Keratinocyte (primary cell): Measurements from ENCODE around the gene PLCD1. TPM values are rescaled to one million over a fixed set of nuclear protein-coding genes. Genes with fewer than 3 reads are reported as not detected.

ENCODE experiments used
- DNase-seq: peaks from one replicate; pipeline ENCODE4 v3.0.0-alpha.2; 2011; ENCODE audit warnings: low read depth, missing footprints, low spot score
- FAIRE-seq: peaks from 2 replicates; lab custom pipeline; 2011; peaks lifted over from hg19 to GRCh38; lab: Jason Lieb, UNC
- H2AFZ ChIP-seq: 2 replicates; pipeline ENCODE4 v1.6.0; 2012; ENCODE audit warnings: low read length, control low read depth, inconsistent platforms; ENCODE audit not compliant: control insufficient read depth
- H3K27ac ChIP-seq: 2 replicates; pipeline ENCODE4 v1.5.1; 2011; ENCODE audit warnings: low read length; ENCODE audit not compliant: control insufficient read depth, insufficient read depth
- H3K27me3 ChIP-seq: 3 replicates; pipeline ENCODE4 v1.6.0; 2011; ENCODE audit warnings: low read length; ENCODE audit not compliant: control insufficient read depth, insufficient read depth; ENCODE audit errors: extremely low read depth
- H3K36me3 ChIP-seq, 2 experiments: 2 replicates in 1 of 2; 3 replicates in 1 of 2; pipeline ENCODE4 v1.5.1; 2011; ENCODE audit warnings: low read length in 2 of 2, mild to moderate bottlenecking in 1 of 2; ENCODE audit not compliant: control insufficient read depth in 2 of 2, insufficient read depth in 2 of 2; ENCODE audit errors: extremely low read depth in 1 of 2
- H3K4me1 ChIP-seq: 3 replicates; pipeline ENCODE4 v1.5.1; 2011; ENCODE audit warnings: low read length; ENCODE audit not compliant: control insufficient read depth, insufficient read depth; ENCODE audit errors: extremely low read depth
- H3K4me2 ChIP-seq: 3 replicates; pipeline ENCODE4 v1.6.0; 2011; ENCODE audit warnings: low read depth, low read length; ENCODE audit not compliant: control insufficient read depth, insufficient read depth; ENCODE audit errors: extremely low read depth
- H3K4me3 ChIP-seq, 3 experiments: fragments of 200-600 bp in 1 of 3; sonication (generic) in 1 of 3; 2 replicates in 2 of 3; 3 replicates in 1 of 3; pipeline ENCODE4 v1.5.1; 2011 to 2016; ENCODE audit warnings: low read length in 3 of 3, mild to moderate bottlenecking in 3 of 3, control low read depth in 2 of 3, inconsistent platforms in 1 of 3, low read depth in 1 of 3, mixed read lengths in 1 of 3, mixed run types in 1 of 3, moderate library complexity in 1 of 3; ENCODE audit not compliant: control insufficient read depth in 2 of 3, insufficient read depth in 2 of 3; ENCODE audit errors: extremely low read depth in 1 of 3
- H3K79me2 ChIP-seq: 2 replicates; pipeline ENCODE4 v1.6.0; 2012; ENCODE audit warnings: low read length; ENCODE audit not compliant: control insufficient read depth, insufficient read depth
- H3K9ac ChIP-seq: 3 replicates; pipeline ENCODE4 v1.6.0; 2011; ENCODE audit warnings: low read length; ENCODE audit not compliant: control insufficient read depth, insufficient read depth; ENCODE audit errors: extremely low read depth
- H3K9me1 ChIP-seq: 3 replicates; pipeline ENCODE4 v1.6.0; 2011; ENCODE audit warnings: low read length; ENCODE audit not compliant: control insufficient read depth, insufficient read depth; ENCODE audit errors: extremely low read depth
- H3K9me3 ChIP-seq: 2 replicates; pipeline ENCODE4 v1.5.1; 2012; ENCODE audit warnings: low read depth, low read length; ENCODE audit not compliant: control insufficient read depth
- H4K20me1 ChIP-seq: 3 replicates; pipeline ENCODE4 v1.6.0; 2011; ENCODE audit warnings: low read length; ENCODE audit not compliant: control insufficient read depth, insufficient read depth; ENCODE audit errors: extremely low read depth
- CTCF ChIP-seq, 3 experiments: IDR thresholded peaks in 1 of 3; conservative IDR thresholded peaks in 1 of 3; optimal IDR thresholded peaks in 1 of 3; 2 replicates in 2 of 3; 3 replicates in 1 of 3; pipeline versions ENCODE3 to v1.5.1; 2011; ENCODE audit warnings: low read length in 3 of 3, mild to moderate bottlenecking in 3 of 3, moderate library complexity in 2 of 3, control low read depth in 1 of 3, inconsistent platforms in 1 of 3; ENCODE audit not compliant: insufficient read depth in 2 of 3; ENCODE audit errors: extremely low read depth in 1 of 3
- EZH2 ChIP-seq: IDR thresholded peaks from one replicate; pipeline ENCODE4 v1.6.1; 2012; ENCODE audit warnings: inconsistent platforms, mild to moderate bottlenecking, low read length, moderate library complexity
- dilution Hi-C: fragments of 300-500 bp; cut with MboI; formaldehyde crosslinking; loops from one replicate; pipeline ENCODE4 v1.7.0; 2020; ENCODE audit warnings: low sequenced_read_pairs; ENCODE audit not compliant: extremely low pct_ligation_motif_present
- polyA plus RNA-seq, 5 experiments: library from polyadenylated mRNA; depleted of rRNA in 3 of 5; stranded (reverse) in 3 of 5; stranded (forward) in 1 of 5; unstranded in 1 of 5; fragments of >200 nt; gene quantifications; 1 replicate in 1 of 5; 2 replicates in 3 of 5; 3 replicates in 1 of 5; pipeline versions ENCODE4 v1.2.1 to v1.2.3, GENCODE V29; 2011 to 2012; ENCODE audit warnings: missing spikeins in 2 of 5, low read depth in 1 of 5, low replicate concordance in 1 of 5

The PLCD1 gene
- polyA plus RNA-seq, 1 donor (not counting 4 experiments of a cell fraction or from before 2014, with no cell fraction given), result 26.0 TPM

GRCh38 chr3:38040401-38040800 is 11.0 kb upstream of the PLCD1 start:
- no peak overlapping the region for H2AFZ ChIP-seq
- no peak overlapping the region for H3K9ac ChIP-seq
- H3K9me1 ChIP-seq, result no peaks in the 10 kb centered on the region
- FAIRE-seq, result no peak
- H3K36me3 ChIP-seq, result no peaks in the 10 kb centered on the region
- no peaks in the 10 kb centered on the region for H3K9me3 ChIP-seq
- dilution Hi-C loops, result no loop called here
- peak overlapping the region; percentile 10 for H3K4me2 ChIP-seq
- no peak overlapping the region for H3K27ac ChIP-seq
- H3K4me3 ChIP-seq, result no peak overlapping the region
- DNase-seq, result no peak
- H3K79me2 ChIP-seq, result no peaks in the 10 kb centered on the region
- H4K20me1 ChIP-seq, result no peaks in the 10 kb centered on the region
- TF ChIP-seq CTCF (optimal IDR thresholded peaks at IDR 0.05 in 1 of 3, IDR thresholded peaks at IDR 0.05 in 1 of 3, conservative IDR thresholded peaks at IDR 0.05 in 1 of 3; ENCODE audit: extremely low read depth in 1 of 3, insufficient read depth in 2 of 3, low read length in 3 of 3), result no peak
- H3K27me3 ChIP-seq, result no peaks in the 10 kb centered on the region
- H3K4me1 ChIP-seq, result peaks cover 16% of the 10 kb centered on the region

DNA sequence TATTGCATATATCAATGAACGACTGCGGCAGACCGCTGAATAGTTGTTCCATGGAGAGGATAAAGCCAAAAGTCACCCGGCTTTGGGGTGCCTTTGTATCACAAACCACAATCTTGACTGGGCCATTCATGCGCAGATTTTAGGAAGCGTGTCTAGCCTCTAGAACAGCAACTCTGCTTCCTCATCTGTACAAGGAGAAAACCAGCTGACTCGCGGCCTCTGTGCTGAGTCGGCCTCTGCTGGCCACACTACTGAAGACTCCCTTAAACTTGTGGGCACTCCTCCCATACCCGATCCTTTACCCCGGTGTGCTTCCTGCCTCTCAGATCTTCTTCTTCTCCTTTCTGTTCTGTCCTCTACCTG is 10.4 kb upstream of the PLCD1 start:
- no peaks in the 10 kb centered on the region for H3K36me3 ChIP-seq
- H3K9me3 ChIP-seq, result no peaks in the 10 kb centered on the region
- no peaks in the 10 kb centered on the region for H3K27me3 ChIP-seq
- peak overlapping the region; percentile 60 for H3K4me2 ChIP-seq
- no peak overlapping the region for H2AFZ ChIP-seq
- peaks cover 16% of the 10 kb centered on the region for H3K4me1 ChIP-seq
- H3K79me2 ChIP-seq, result no peaks in the 10 kb centered on the region
- no peak for DNase-seq
- H4K20me1 ChIP-seq, result no peaks in the 10 kb centered on the region
- peak overlapping the region in 1 of 3 experiments; percentile 64 for H3K4me3 ChIP-seq
- TF ChIP-seq EZH2, result no peak
- peak in 1 of 3 experiments; percentile 31 for TF ChIP-seq CTCF (optimal IDR thresholded peaks at IDR 0.05 in 1 of 3, IDR thresholded peaks at IDR 0.05 in 1 of 3, conservative IDR thresholded peaks at IDR 0.05 in 1 of 3; ENCODE audit: extremely low read depth in 1 of 3, insufficient read depth in 2 of 3, low read length in 3 of 3)
- H3K9me1 ChIP-seq, result no peaks in the 10 kb centered on the region
- no peak overlapping the region for H3K27ac ChIP-seq
- dilution Hi-C loops, result no loop called here
- FAIRE-seq, result no peak
- no peak overlapping the region for H3K9ac ChIP-seq
